Vagina (tissue), 2 donors: ENCODE data around the gene COX20.

Experiments used
- POLR2A ChIP-seq, 2 donors: fragments of 450-650 bp; IDR thresholded peaks; one replicate each; pipeline ENCODE4 v1.6.1; 2017; ENCODE audit warnings: antibody characterized with exemption in 2 of 2, mild to moderate bottlenecking in 2 of 2, moderate library complexity in 2 of 2
- POLR2AphosphoS5 ChIP-seq, 2 donors: sonication (generic); formaldehyde crosslinking; IDR thresholded peaks; one replicate each; pipeline ENCODE4 v1.9.0; 2017; ENCODE audit warnings: antibody characterized with exemption in 2 of 2, mild to moderate bottlenecking in 2 of 2, low read depth in 1 of 2; ENCODE audit not compliant: insufficient read depth in 1 of 2
- TF ChIP-seq, protein P1 (sequence below), 3 experiments: fragments of 450-650 bp in 2 of 3; fragments of 200-600 bp in 1 of 3; sonication (generic) in 1 of 3; IDR thresholded peaks; one replicate each; pipeline ENCODE4 v1.5.1; 2017 to 2019; ENCODE audit warnings: antibody characterized with exemption in 3 of 3, mild to moderate bottlenecking in 2 of 3, moderate library complexity in 2 of 3

DNA sequence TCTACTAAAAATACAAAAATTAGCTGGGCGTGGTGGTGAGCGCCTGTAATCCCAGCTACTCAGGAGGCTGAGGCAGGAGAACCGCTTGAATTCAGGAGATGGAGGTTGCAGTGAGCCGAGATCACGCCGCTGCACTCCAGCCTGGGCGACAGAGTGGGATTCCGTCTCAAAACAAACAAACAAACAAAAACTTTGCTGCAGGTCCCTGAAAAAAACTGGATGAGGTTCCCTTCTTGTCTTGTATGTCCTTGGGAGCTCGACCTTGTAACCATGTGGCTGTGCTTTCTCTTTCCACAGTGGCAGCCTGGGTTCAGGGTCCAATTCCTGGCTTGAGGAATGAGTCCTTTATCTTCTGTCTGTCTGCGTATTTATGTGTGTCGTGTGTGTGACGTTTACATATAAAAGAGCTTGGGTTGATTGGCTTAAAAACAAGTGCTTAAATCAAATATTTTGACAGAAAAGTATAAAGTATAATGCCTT is 18.0 kb upstream of the COX20 start:
- TF ChIP-seq, protein P1, sequence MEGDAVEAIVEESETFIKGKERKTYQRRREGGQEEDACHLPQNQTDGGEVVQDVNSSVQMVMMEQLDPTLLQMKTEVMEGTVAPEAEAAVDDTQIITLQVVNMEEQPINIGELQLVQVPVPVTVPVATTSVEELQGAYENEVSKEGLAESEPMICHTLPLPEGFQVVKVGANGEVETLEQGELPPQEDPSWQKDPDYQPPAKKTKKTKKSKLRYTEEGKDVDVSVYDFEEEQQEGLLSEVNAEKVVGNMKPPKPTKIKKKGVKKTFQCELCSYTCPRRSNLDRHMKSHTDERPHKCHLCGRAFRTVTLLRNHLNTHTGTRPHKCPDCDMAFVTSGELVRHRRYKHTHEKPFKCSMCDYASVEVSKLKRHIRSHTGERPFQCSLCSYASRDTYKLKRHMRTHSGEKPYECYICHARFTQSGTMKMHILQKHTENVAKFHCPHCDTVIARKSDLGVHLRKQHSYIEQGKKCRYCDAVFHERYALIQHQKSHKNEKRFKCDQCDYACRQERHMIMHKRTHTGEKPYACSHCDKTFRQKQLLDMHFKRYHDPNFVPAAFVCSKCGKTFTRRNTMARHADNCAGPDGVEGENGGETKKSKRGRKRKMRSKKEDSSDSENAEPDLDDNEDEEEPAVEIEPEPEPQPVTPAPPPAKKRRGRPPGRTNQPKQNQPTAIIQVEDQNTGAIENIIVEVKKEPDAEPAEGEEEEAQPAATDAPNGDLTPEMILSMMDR (IDR thresholded peaks at IDR 0.05), result no peak
- TF ChIP-seq POLR2AphosphoS5 (IDR thresholded peaks at IDR 0.05; ENCODE audit: insufficient read depth in 1 of 2, low read depth in 1 of 2) (no peak), POLR2A (IDR thresholded peaks at IDR 0.05) (no peak)
